Activated naive CD4-positive, alpha-beta T cell treated with anti-CD3 and anti-CD28 coated beads, Interleukin-2, amount 10 ng/mL, durations not matched to agents 7 days and 5 days (primary cell): ENCODE measurements around the gene BLACAT1.
"Not testable (repeated sequence)": the region's sequence is repeated elsewhere in the genome, so short reads cannot be mapped to it uniquely, and the experiment has no call there.

Experiments
- CTCF ChIA-PET: fragments of 350-600 bp; sonication (Branson Sonifier 250); formaldehyde crosslinking; loops from one replicate; lab custom pipeline; 2021; ENCODE audit warnings: antibody characterized with exemption; lab: Charles Lee
- DNase-seq: peaks from one replicate; pipeline ENCODE4 v3.0.0-alpha.2; 2020
- H3K27ac Mint-ChIP-seq: one replicate; pipeline ENCODE4 v1.8.0; 2021; ENCODE audit warnings: mild to moderate bottlenecking, moderate library complexity, mixed read lengths
- H3K27me3 Mint-ChIP-seq: one replicate; pipeline ENCODE4 v1.8.0; 2021; ENCODE audit warnings: mild to moderate bottlenecking, mixed read lengths
- H3K36me3 Mint-ChIP-seq: one replicate; pipeline ENCODE4 v1.8.0; 2021; ENCODE audit warnings: mixed read lengths
- H3K4me1 Mint-ChIP-seq: one replicate; pipeline ENCODE4 v1.8.0; 2021; ENCODE audit warnings: mixed read lengths
- H3K4me3 Mint-ChIP-seq: one replicate; pipeline ENCODE4 v1.8.0; 2021; ENCODE audit warnings: mild to moderate bottlenecking, moderate library complexity, mixed read lengths
- H3K9me3 Mint-ChIP-seq: one replicate; pipeline ENCODE4 v1.8.0; 2021; ENCODE audit warnings: mixed read lengths

Gene BLACAT1

DNA sequence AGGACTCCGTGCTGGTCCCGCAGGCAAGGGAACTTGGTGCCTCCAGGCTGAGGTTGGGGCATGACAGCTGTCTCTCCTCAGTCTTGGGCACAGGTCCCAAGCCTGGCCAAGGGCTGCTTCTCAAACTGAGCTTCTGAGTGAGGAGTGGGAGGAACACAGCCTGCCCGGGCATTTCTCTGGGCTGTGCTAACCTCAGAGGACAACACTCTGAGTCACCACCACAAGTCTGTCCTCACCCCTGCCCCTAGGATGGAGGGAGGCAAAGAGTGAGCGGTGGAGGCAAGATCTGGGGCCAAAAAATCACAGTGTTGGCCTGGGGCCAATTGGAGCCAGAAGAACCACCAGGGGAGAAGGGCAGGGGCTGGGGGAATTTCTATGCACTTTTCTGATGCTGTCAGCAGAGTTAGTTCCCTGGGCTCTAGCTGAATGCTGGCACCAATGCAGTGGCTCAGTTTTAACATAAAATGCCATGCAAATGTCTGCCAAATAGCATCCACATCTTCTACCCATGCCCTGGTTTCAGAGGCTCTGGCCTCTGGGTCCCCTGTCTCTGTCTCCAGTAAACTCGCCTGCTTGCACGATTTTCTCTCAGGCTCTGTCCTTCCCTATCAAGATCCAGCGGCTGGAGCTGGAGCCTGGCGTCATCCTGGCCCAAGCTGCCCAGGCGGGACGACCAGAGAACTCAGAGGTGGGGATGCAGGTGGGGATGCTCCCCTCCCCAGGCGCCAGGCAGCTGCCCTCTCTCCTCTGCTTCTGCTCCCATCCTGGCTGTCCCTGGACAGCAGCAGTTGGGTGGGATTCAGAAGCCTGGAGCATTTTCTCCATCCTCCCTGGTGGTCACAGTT is 37.6 kb upstream of the BLACAT1 start:
- Mint-ChIP-seq H3K9me3 (no peaks in the 10 kb centered on the region), H3K4me3 (no peak overlapping the region), H3K36me3 (no peaks in the 10 kb centered on the region), H3K4me1 (no peaks in the 10 kb centered on the region), H3K27me3 (peaks cover 72% of the 10 kb centered on the region), H3K27ac (no peak overlapping the region)
- no peak for DNase-seq
- CTCF ChIA-PET = interaction anchor here (0.6 to 12.9 kb wide), 5 partner anchors 9 to 702 kb away, joined by 3 to 216 read pairs (median 3); no protein-coding TSS in a partner anchor

GRCh38 chr1:205492774-205493173 is 36.9 kb upstream of the BLACAT1 start:
- H3K27me3 Mint-ChIP-seq = peaks cover 78% of the 10 kb centered on the region
- no peak overlapping the region for H3K4me3 Mint-ChIP-seq
- H3K9me3 Mint-ChIP-seq = no peaks in the 10 kb centered on the region
- CTCF ChIA-PET = interaction anchor here (0.6 to 12.9 kb wide), 6 partner anchors 9 to 702 kb away, joined by 3 to 216 read pairs (median 3); no protein-coding TSS in a partner anchor
- DNase-seq = no peak
- no peak overlapping the region for H3K27ac Mint-ChIP-seq
- no peaks in the 10 kb centered on the region for H3K36me3 Mint-ChIP-seq
- no peaks in the 10 kb centered on the region for H3K4me1 Mint-ChIP-seq

DNA sequence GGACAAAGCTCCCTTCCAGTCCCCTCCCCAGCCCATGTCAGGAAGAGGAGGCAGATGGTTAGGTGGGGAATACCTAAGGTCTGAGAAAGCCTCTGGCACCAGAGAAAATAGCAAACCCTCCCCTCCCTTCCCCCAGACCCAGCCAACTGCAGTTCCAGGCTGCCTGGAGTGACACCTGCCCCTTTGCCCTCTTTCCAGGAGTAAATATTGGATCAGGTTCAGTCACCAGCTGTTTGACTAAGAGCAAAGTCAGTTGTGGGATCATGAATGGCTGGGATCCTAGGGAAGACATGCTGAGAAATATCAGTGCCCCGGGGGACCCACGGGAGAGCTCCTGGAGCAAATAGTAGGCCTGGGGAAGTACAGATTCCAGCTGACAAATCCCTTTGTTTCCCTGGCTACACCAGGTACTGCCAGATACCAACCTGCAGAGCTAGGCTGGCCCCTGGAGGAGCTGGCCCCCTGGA is 36.4 kb upstream of the BLACAT1 start:
- H3K27me3 Mint-ChIP-seq = peaks cover 81% of the 10 kb centered on the region
- no peaks in the 10 kb centered on the region for H3K4me1 Mint-ChIP-seq
- no peak for DNase-seq
- no peak overlapping the region for H3K27ac Mint-ChIP-seq
- CTCF ChIA-PET = interaction anchor here (1.1 to 12.9 kb wide), 3 partner anchors 33 to 701 kb away, joined by 3 to 216 read pairs (median 4); no protein-coding TSS in a partner anchor
- no peaks in the 10 kb centered on the region for H3K9me3 Mint-ChIP-seq
- H3K4me3 Mint-ChIP-seq = no peak overlapping the region
- no peaks in the 10 kb centered on the region for H3K36me3 Mint-ChIP-seq

DNA sequence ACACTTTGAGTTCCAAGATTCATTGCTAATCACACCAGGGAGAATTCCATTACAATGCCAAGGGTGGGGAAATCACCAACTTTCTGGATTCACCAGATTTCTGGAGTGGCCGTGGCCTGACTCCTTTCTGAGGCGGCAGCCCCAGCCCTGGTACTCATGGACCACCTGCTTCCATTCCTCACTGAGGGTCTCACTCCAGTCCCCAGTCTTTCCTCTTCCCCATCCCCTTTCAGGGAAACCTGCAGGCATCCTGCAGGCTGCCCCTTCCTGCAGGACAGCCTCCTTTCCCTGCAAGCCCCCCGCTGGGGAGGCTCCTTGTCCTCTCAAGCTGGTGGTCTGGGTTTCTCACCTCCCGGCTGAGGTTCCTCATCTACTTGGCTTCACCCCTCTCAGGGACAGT is 35.9 kb upstream of the BLACAT1 start:
- H3K27me3 Mint-ChIP-seq = peaks cover 85% of the 10 kb centered on the region
- H3K36me3 Mint-ChIP-seq = no peaks in the 10 kb centered on the region
- no peak for DNase-seq
- no peak overlapping the region for H3K27ac Mint-ChIP-seq
- H3K4me1 Mint-ChIP-seq = no peaks in the 10 kb centered on the region
- H3K4me3 Mint-ChIP-seq = no peak overlapping the region
- CTCF ChIA-PET = interaction anchor here (1.3 to 12.9 kb wide), 2 partner anchors 33 to 166 kb away, joined by 3 to 216 read pairs; no protein-coding TSS in a partner anchor
- H3K9me3 Mint-ChIP-seq = no peaks in the 10 kb centered on the region

- DNase-seq = peak; percentile 60
- CTCF ChIA-PET = interaction anchor here (0.7 to 12.9 kb wide), 32 partner anchors 8 to 231 kb away, joined by 3 to 216 read pairs (median 4); partner anchors contain the start of genes CDK18 and KLHDC8A
- Mint-ChIP-seq H3K4me1 (no peaks in the 10 kb centered on the region), H3K27me3 (peaks cover 85% of the 10 kb centered on the region), H3K36me3 (no peaks in the 10 kb centered on the region), H3K27ac (no peak overlapping the region), H3K9me3 (no peaks in the 10 kb centered on the region), H3K4me3 (no peak overlapping the region)
Observed at GRCh38 chr1:205488074-205488723, 32.4 kb upstream of the BLACAT1 start.

GRCh38 chr1:205486258-205486657 is 30.4 kb upstream of the BLACAT1 start:
- H3K4me3 Mint-ChIP-seq = no peak overlapping the region
- H3K36me3 Mint-ChIP-seq = no peaks in the 10 kb centered on the region
- peaks cover 85% of the 10 kb centered on the region for H3K27me3 Mint-ChIP-seq
- peaks cover 4% of the 10 kb centered on the region for H3K4me1 Mint-ChIP-seq
- H3K9me3 Mint-ChIP-seq = no peaks in the 10 kb centered on the region
- DNase-seq = no peak
- CTCF ChIA-PET = interaction anchor here (0.7 to 12.9 kb wide), 33 partner anchors 12 to 642 kb away, joined by 3 to 216 read pairs (median 5); partner anchors contain the start of gene KLHDC8A
- H3K27ac Mint-ChIP-seq = no peak overlapping the region

- DNase-seq = peak; percentile 76
- Mint-ChIP-seq H3K27me3 (peaks cover 90% of the 10 kb centered on the region), H3K27ac (no peak overlapping the region)
Observed at GRCh38 chr1:205484985-205485967, 29.4 kb upstream of the BLACAT1 start.

GRCh38 chr1:205483372-205483771 is 27.5 kb upstream of the BLACAT1 start:
- Mint-ChIP-seq H3K4me3 (no peak overlapping the region), H3K36me3 (no peaks in the 10 kb centered on the region), H3K27ac (no peak overlapping the region), H3K9me3 (no peaks in the 10 kb centered on the region), H3K27me3 (peaks cover 81% of the 10 kb centered on the region), H3K4me1 (peaks cover 19% of the 10 kb centered on the region)
- DNase-seq = no peak
- CTCF ChIA-PET = interaction anchor here (1.3 to 12.9 kb wide), 6 partner anchors 9 to 158 kb away, joined by 3 to 216 read pairs (median 20); partner anchors contain the start of gene KLHDC8A

More at GRCh38 chr1:205484985-205485967, 29.4 kb upstream of the BLACAT1 start:
- H3K4me1 Mint-ChIP-seq = peaks cover 12% of the 10 kb centered on the region
- no peak overlapping the region for H3K4me3 Mint-ChIP-seq
- H3K9me3 Mint-ChIP-seq = no peaks in the 10 kb centered on the region
- H3K36me3 Mint-ChIP-seq = no peaks in the 10 kb centered on the region
- CTCF ChIA-PET = interaction anchor here (0.6 to 12.9 kb wide), 59 partner anchors 10 to 1153 kb away, joined by 3 to 216 read pairs (median 5); partner anchors contain the start of gene KLHDC8A

DNA sequence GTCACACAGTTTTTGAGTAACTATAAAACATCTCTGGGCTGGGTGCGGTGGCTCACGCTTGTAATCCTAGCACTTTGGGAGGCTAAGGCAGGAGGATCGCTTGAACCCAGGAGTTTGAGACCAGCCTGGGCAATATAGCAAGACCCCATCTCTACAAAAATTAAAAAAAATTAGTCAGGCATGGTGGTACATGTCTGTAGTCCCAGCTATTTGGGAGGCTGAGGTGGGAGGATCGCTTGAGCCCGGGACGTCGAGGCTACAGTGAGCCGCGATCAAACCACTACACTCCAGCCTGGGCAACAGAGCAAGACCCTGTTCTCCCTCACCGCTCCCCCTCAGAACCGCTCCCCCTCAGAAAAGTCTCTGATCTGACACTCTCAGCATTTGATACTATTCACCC is 26.7 kb upstream of the BLACAT1 start:
- H3K4me1 Mint-ChIP-seq = peaks cover 19% of the 10 kb centered on the region
- not testable (repeated sequence) for H3K4me3 Mint-ChIP-seq, DNase-seq, H3K27ac Mint-ChIP-seq, H3K9me3 Mint-ChIP-seq, H3K36me3 Mint-ChIP-seq
- CTCF ChIA-PET = interaction anchor here (1.6 to 12.9 kb wide), 4 partner anchors 8 to 128 kb away, joined by 13 to 216 read pairs (median 68); partner anchors contain the start of gene KLHDC8A
- H3K27me3 Mint-ChIP-seq = peaks cover 77% of the 10 kb centered on the region

DNA sequence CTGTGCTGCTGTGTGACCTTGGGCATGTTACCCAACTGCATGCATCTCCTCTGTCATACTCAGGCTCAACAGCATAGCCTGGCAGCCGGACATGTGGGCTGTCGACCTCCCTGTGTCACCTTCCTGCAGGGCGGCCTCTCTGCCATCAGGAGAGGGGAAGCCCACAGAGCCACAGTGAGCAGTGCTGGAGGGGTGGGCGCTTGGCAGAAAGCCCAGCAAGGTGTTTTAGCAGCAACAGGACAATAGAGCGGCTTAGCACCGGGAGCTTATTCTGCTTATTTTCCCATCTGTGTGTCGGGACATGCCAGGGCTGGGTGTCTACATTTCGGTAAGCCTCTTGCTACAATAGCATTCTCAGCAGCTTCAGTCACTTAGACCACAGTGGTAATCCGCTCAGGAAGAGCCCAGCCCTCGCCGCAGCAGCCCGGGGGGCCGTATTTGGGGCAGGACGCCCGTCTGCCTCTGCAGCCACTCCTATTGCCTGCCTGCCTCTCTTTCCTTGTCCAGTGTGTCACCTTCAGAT is 25.8 kb upstream of the BLACAT1 start:
- no peaks in the 10 kb centered on the region for H3K36me3 Mint-ChIP-seq
- H3K9me3 Mint-ChIP-seq = no peaks in the 10 kb centered on the region
- no peak overlapping the region for H3K27ac Mint-ChIP-seq
- H3K4me1 Mint-ChIP-seq = peaks cover 19% of the 10 kb centered on the region
- CTCF ChIA-PET = interaction anchor here (1.6 to 12.9 kb wide), 2 partner anchors 43 to 85 kb away, joined by 13 to 216 read pairs; no protein-coding TSS in a partner anchor
- H3K4me3 Mint-ChIP-seq = no peak overlapping the region
- peaks cover 68% of the 10 kb centered on the region for H3K27me3 Mint-ChIP-seq
- no peak for DNase-seq

- no peak overlapping the region for H3K4me3 Mint-ChIP-seq
- peaks cover 19% of the 10 kb centered on the region for H3K4me1 Mint-ChIP-seq
- no peak overlapping the region for H3K27ac Mint-ChIP-seq
- CTCF ChIA-PET = no interaction called here
- H3K27me3 Mint-ChIP-seq = peaks cover 66% of the 10 kb centered on the region
- H3K36me3 Mint-ChIP-seq = no peaks in the 10 kb centered on the region
- no peak for DNase-seq
- H3K9me3 Mint-ChIP-seq = no peaks in the 10 kb centered on the region
Observed at GRCh38 chr1:205481218-205481617, 25.4 kb upstream of the BLACAT1 start.

- Mint-ChIP-seq H3K4me3 (no peak overlapping the region), H3K27me3 (peaks cover 61% of the 10 kb centered on the region), H3K4me1 (peaks cover 19% of the 10 kb centered on the region), H3K27ac (no peak overlapping the region), H3K9me3 (peaks cover 4% of the 10 kb centered on the region), H3K36me3 (no peaks in the 10 kb centered on the region)
- CTCF ChIA-PET = interaction anchor here (1.0 kb wide), 1 partner anchor 8 kb away, joined by 4 read pairs; no protein-coding TSS in a partner anchor
- peak; percentile 52 for DNase-seq
Observed at GRCh38 chr1:205480349-205480985, 24.6 kb upstream of the BLACAT1 start.
